Breast epithelium (tissue), 4 donors: ENCODE results near the gene UBE3C. TPM values are rescaled to one million over a fixed set of nuclear protein-coding genes. Genes with fewer than 3 reads are reported as not detected.
"Not testable (repeated sequence)": the region's sequence is repeated elsewhere in the genome, so short reads cannot be mapped to it uniquely, and the experiment has no call there.

ENCODE experiments used
- DNase-seq, 2 donors: peaks; one replicate each; pipeline ENCODE4 v3.0.0-alpha.2; 2019; ENCODE audit warnings: low spot score in 2 of 2
- H3K27ac ChIP-seq, 2 donors: fragments of 200-600 bp; sonication (generic) in 1 of 2; one replicate each; pipeline ENCODE4 v1.5.1; 2016 to 2019; ENCODE audit warnings: mild to moderate bottlenecking in 1 of 2
- H3K27me3 ChIP-seq, 2 donors: fragments of 200-600 bp; sonication (generic) in 1 of 2; one replicate each; pipeline versions ENCODE4 v1.5.1 to v1.6.0; 2017 to 2019; ENCODE audit warnings: control low read depth in 1 of 2, mild to moderate bottlenecking in 1 of 2
- H3K36me3 ChIP-seq: fragments of 200-600 bp; one replicate; pipeline ENCODE4 v1.5.1; 2019
- H3K4me1 ChIP-seq, 2 donors: fragments of 200-600 bp; sonication (generic); one replicate each; pipeline ENCODE4 v1.5.1; 2016 to 2019; ENCODE audit warnings: control low read depth in 1 of 2
- H3K4me3 ChIP-seq, 3 donors: fragments of 200-600 bp; sonication (generic); 1 replicate in 2 of 3; 2 replicates in 1 of 3; pipeline ENCODE4 v1.5.1; 2016 to 2019; ENCODE audit warnings: mild to moderate bottlenecking in 3 of 3, moderate library complexity in 2 of 3
- H3K9me3 ChIP-seq, 2 donors: fragments of 200-600 bp; sonication (generic) in 1 of 2; one replicate each; pipeline ENCODE4 v1.5.1; 2016 to 2019; ENCODE audit warnings: control low read depth in 1 of 2
- POLR2A ChIP-seq: fragments of 450-650 bp; IDR thresholded peaks from one replicate; pipeline ENCODE4 v1.6.1; 2016; ENCODE audit warnings: antibody characterized with exemption, mild to moderate bottlenecking, moderate library complexity
- POLR2AphosphoS5 ChIP-seq, 3 donors: sonication (generic); formaldehyde crosslinking; IDR thresholded peaks; one replicate each; pipeline ENCODE4 v1.6.1; 2017; ENCODE audit warnings: antibody characterized with exemption in 3 of 3
- intact Hi-C: fragments of 100-400 bp; cut with DNase I; formaldehyde crosslinking; loops from one replicate; pipeline ENCODE4 v1.15.1; 2023; ENCODE audit warnings: low total_unique reads
- total RNA-seq, 3 donors: library from RNA; depleted of rRNA; stranded (reverse); fragments of >200 nt; gene quantifications; one replicate each; pipeline ENCODE4 v1.1.0, GENCODE V29; 2016
- TF ChIP-seq, protein P1 (sequence below), 3 donors: fragments of 450-650 bp; IDR thresholded peaks; one replicate each; pipeline ENCODE4 v1.5.1; 2016 to 2017; ENCODE audit warnings: antibody characterized with exemption in 3 of 3, mild to moderate bottlenecking in 3 of 3, moderate library complexity in 3 of 3

UBE3C gene
- total RNA-seq, 3 donors from 2014 or later, result 63.0 to 96.4 (median 87.4) TPM

DNA sequence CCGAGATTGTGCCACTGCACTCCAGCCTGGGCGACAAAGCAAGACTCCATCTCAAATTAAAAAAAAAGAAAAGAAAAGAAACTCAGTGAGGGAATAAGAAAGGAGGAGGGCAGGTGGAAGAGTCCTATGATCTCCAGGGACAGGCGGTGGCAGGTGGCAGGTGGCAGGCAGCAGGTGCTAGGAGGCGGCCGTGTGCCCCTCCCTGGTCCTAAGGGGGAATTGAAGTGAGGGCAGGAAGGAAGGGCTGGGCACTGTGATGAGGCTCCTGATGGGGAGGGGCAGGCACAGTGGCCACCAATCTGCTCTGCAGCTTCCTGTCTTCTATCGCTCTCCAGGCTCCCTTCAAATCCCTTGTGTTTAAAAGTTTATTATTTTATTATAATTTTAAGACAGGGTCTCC lies 41.2 kb upstream of the UBE3C start:
- Histone ChIP-seq H3K9me3 (peaks cover 0 to 12% of the 10 kb centered on the region in 2 donors), H3K27me3 (no peaks in the 10 kb centered on the region), H3K36me3 (no peaks in the 10 kb centered on the region), H3K4me1 (no peaks in the 10 kb centered on the region), H3K27ac (no peak overlapping the region), H3K4me3 (no peak overlapping the region)
- DNase-seq, result no peak
- TF ChIP-seq, protein P1, sequence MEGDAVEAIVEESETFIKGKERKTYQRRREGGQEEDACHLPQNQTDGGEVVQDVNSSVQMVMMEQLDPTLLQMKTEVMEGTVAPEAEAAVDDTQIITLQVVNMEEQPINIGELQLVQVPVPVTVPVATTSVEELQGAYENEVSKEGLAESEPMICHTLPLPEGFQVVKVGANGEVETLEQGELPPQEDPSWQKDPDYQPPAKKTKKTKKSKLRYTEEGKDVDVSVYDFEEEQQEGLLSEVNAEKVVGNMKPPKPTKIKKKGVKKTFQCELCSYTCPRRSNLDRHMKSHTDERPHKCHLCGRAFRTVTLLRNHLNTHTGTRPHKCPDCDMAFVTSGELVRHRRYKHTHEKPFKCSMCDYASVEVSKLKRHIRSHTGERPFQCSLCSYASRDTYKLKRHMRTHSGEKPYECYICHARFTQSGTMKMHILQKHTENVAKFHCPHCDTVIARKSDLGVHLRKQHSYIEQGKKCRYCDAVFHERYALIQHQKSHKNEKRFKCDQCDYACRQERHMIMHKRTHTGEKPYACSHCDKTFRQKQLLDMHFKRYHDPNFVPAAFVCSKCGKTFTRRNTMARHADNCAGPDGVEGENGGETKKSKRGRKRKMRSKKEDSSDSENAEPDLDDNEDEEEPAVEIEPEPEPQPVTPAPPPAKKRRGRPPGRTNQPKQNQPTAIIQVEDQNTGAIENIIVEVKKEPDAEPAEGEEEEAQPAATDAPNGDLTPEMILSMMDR (IDR thresholded peaks at IDR 0.05), result no peak
- no peak for TF ChIP-seq POLR2AphosphoS5 (IDR thresholded peaks at IDR 0.05)
- intact Hi-C loops, result no loop called here

DNA sequence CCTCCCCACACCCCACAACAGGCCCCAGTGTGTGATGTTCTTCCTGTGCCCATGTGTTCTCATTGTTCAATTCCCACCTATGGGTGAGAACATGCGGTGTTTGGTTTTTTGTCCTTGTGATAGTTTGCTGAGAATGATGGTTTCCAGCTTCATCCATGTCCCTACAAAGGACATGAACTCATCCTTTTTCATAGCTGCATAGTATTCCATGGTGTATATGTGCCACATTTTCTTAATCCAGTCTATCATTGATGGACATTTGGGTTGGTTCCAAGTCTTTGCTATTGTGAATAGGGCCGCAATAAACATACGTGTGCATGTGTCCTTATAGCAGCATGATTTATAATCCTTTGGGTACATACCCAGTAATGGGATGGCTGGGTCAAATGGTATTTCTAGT lies 38.7 kb upstream of the UBE3C start:
- intact Hi-C loops, H3K9me3 ChIP-seq, DNase-seq, H3K36me3 ChIP-seq, H3K4me1 ChIP-seq, H3K4me3 ChIP-seq, H3K27me3 ChIP-seq, H3K27ac ChIP-seq: not testable (repeated sequence)

DNA sequence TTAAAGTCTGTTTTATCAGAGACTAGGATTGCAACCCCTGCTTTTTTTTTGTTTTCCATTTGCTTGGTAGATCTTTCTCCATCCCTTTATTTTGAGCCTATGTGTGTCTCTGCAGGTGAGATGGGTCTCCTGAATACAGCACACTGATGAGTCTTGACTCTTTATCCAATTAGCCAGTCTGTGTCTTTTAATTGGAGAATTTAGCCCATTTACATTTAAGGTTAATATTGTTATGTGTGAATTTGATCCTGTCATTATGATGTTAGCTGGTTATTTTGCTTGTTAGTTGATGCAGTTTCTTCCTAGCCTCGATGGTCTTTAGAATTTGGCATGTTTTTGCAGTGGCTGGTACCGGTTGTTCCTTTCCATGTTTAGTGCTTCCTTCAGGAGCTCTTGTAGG lies 35.1 kb upstream of the UBE3C start:
- DNase-seq, H3K27me3 ChIP-seq, H3K4me3 ChIP-seq, H3K36me3 ChIP-seq, H3K4me1 ChIP-seq, intact Hi-C loops, H3K27ac ChIP-seq: not testable (repeated sequence)
- H3K9me3 ChIP-seq, result peaks cover 8 to 14% of the 10 kb centered on the region in 2 donors

- TF ChIP-seq, protein P1 (IDR thresholded peaks at IDR 0.05), result no peak
- no peak for TF ChIP-seq POLR2AphosphoS5 (IDR thresholded peaks at IDR 0.05)
- no peak for TF ChIP-seq POLR2A
- intact Hi-C loops, result no loop called here
- H3K4me3 ChIP-seq, result no peak overlapping the region
- no peaks in the 10 kb centered on the region for H3K27me3 ChIP-seq
- DNase-seq, result no peak
- H3K27ac ChIP-seq, result no peak overlapping the region
- no peaks in the 10 kb centered on the region for H3K36me3 ChIP-seq
- H3K9me3 ChIP-seq, result peaks cover 17 to 24% of the 10 kb centered on the region in 2 donors
- H3K4me1 ChIP-seq, result no peaks in the 10 kb centered on the region
Observed at GRCh38 chr7:157111311-157111710, 27.4 kb upstream of the UBE3C start.

GRCh38 chr7:157112706-157113105 lies 26.0 kb upstream of the UBE3C start:
- Histone ChIP-seq H3K27ac (no peak overlapping the region), H3K36me3 (no peaks in the 10 kb centered on the region), H3K4me3 (no peak overlapping the region), H3K9me3 (peaks cover 18 to 24% of the 10 kb centered on the region in 2 donors), H3K4me1 (no peaks in the 10 kb centered on the region), H3K27me3 (no peaks in the 10 kb centered on the region)
- TF ChIP-seq, protein P1 (IDR thresholded peaks at IDR 0.05), result no peak
- TF ChIP-seq POLR2AphosphoS5 (IDR thresholded peaks at IDR 0.05) (no peak), POLR2A (no peak)
- DNase-seq, result no peak
- intact Hi-C loops, result no loop called here

DNA sequence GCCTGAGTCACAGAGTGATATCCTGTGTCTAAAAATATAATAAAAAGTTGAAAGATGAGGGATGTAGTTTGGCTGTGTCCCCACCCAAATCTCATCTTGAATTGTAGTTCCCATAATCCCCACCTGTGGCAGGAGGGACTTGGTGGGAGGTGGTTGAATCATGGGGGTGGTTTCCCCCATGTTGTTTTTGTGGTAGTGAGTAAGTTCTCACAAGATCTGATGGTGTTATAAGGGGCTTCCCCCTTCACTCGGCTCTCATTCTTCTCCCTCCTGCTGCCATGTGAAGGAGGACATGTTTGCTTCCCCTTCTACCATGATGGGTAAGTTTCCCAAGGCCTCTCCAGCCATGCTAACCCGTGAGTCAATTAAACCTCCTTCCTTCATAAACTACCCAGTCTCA lies 25.1 kb upstream of the UBE3C start:
- H3K36me3 ChIP-seq, result no peaks in the 10 kb centered on the region
- H3K9me3 ChIP-seq, result peaks cover 20 to 21% of the 10 kb centered on the region in 2 donors
- TF ChIP-seq POLR2AphosphoS5 (IDR thresholded peaks at IDR 0.05), result no peak
- TF ChIP-seq, protein P1 (IDR thresholded peaks at IDR 0.05), result no peak
- no peak for TF ChIP-seq POLR2A
- no peak overlapping the region for H3K27ac ChIP-seq
- no peak for DNase-seq
- intact Hi-C loops, result no loop called here
- no peaks in the 10 kb centered on the region for H3K4me1 ChIP-seq
- H3K27me3 ChIP-seq, result no peaks in the 10 kb centered on the region
- H3K4me3 ChIP-seq, result no peak overlapping the region
